Melanocyte of skin (primary cell): ENCODE measurements around the gene SCAP. TPM values are rescaled to one million over a fixed set of nuclear protein-coding genes. Genes with fewer than 3 reads are reported as not detected.

Experiments
- small RNA-seq, 2 donors: library from RNA; depleted of rRNA; stranded (forward); fragments of <200 nt; gene quantifications; one replicate each; pipeline ENCODE3, GENCODE V24; 2012
- total RNA-seq, 2 donors: library from RNA; depleted of rRNA; stranded (reverse); fragments of >200 nt; gene quantifications; 2 replicates each; pipeline ENCODE4 v1.2.3, GENCODE V29; 2012

The SCAP gene
- total RNA-seq = 10 to 100 TPM; 54.4 to 62.9 TPM

DNA sequence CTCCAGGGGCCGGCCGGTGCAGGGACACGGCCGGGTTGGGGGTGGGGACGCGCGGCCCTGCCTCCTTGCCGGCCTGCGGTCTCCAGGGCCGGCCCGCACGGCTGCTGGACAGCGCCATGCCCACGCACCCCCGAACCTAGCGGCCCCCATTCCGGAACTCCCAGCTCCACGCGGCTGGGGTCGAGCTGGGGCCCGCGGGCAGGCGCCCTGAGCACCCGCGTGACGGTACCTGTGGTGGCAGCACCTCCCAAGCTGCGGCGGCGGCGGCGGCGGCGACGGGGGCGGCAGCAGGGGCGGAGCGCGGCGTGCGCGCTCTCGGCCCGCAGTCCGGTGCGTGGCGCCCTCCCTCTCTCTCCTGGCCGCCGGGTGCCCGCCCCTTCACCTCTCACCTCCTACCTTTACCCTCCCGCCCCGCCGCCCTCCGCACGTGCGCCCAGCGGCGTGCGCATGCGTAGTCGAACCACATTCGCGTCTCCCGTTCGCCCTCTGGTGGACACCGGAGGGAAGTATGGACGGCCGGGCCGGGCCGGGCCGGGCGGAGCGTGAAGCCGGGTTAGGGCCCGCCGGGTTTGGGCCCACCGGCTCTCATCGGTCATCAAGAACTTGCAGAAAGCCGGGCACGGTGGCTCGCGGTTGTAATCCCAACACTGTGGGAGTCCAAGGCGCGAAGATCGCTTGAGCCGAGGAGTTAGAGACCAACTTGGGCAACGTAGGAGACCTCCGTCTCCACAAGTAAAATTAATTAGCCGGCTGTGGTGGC lies at the start of gene SCAP:
SCAP (minus strand) TSS at position 372 of the 760 bp plus-strand sequence. CDS start 32,948 bp downstream, outside the sequence.

DNA sequence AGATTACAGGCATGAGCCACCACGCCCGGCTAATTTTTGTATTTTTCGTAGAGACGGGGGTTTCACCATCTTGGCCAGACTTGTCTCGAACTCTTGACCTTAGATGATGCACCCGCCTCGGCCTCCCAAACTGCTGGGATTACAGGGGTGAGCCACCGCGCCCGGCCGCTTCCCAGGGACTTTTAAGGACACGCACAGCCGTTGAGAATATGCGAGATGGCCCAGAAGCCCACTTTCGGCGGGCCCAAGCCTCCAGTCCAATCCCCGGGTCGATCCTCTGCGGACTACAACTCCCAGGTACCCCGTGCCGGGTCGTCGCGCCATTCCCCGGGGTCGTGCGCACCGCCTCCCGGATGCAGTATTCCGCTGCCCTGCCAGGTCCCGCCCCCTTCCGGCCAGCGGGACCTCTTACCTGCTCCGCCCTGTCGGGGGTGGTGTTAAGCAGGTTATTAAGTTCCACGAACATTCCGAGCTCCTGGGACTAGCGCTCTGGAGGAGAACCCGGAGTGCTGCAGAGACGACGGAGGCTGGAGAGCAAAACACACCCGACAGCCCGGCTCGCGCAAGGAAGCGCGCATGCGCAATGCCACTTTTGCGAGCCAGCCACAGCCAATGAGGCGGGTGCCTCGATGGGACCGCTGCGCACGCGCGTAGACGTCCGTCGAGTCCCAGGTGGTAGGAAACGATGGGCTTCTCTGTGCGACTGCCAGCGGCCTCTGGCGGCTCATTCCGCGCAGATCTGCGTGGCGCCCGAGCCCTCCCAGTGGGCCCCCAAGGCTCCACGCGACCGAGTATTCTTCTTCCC lies 37.6 kb upstream of the SCAP start, which contains the start of gene ELP6:
ELP6 (minus strand) TSS at position 588 of the 805 bp plus-strand sequence; CDS start at position 466, 122 bp downstream.

GRCh38 chr3:47380601-47381316 lies 95.0 kb downstream of the SCAP start, which contains the start of gene PTPN23:
TSS of gene PTPN23 (plus strand) at chr3:47381021. CDS start at chr3:47381097, 76 bp downstream.

Small RNA genes lying within 50 kb of the gene (small RNA-seq; reads per million reads assigned to genes)
- 0 reads per million in 2 donors for gene AC099778.2

Other genes with a start within 250 kb of the SCAP start
- 1 to 10 TPM; 3.1 to 6.3 TPM for gene KIF9, start 193.1 kb downstream of the SCAP start, total RNA-seq
- gene KLHL18, start 193.0 kb downstream of the SCAP start, total RNA-seq = 10 to 100 TPM; 15.1 to 28.0 TPM
- gene PTPN23, start 94.9 kb downstream of the SCAP start, total RNA-seq = 10 to 100 TPM; 18.9 to 30.0 TPM
- gene ELP6, start 37.8 kb upstream of the SCAP start, total RNA-seq = 10 to 100 TPM; 33.4 to 38.6 TPM
- gene CSPG5, start 102.9 kb upstream of the SCAP start, total RNA-seq = under 1 TPM; 0.33 to 0.34 TPM